Measurements from ENCODE around the gene PHLDB3.

Gene PHLDB3

GRCh38 chr19:43501661-43502418, 2.7 kb downstream of the PHLDB3 start:
- DNase-seq, result peak in 3 of 56 donors; percentile 1 to 8 (median 1)

GRCh38 chr19:43499042-43499441, 5.5 kb downstream of the PHLDB3 start:
- no peak for DNase-seq

- no peak for DNase-seq
Measured at GRCh38 chr19:43498233-43498842, 6.2 kb downstream of the PHLDB3 start.

- no peak for DNase-seq
Measured at GRCh38 chr19:43496960-43497359, 7.6 kb downstream of the PHLDB3 start.

- no peak for DNase-seq
Measured at GRCh38 chr19:43495082-43495481, 9.5 kb downstream of the PHLDB3 start.

- DNase-seq, result no peak
Measured at GRCh38 chr19:43490759-43491158, 13.8 kb downstream of the PHLDB3 start.

GRCh38 chr19:43489979-43490599, 14.5 kb downstream of the PHLDB3 start:
- no peak for DNase-seq

- no peak for DNase-seq
Measured at GRCh38 chr19:43489310-43489709, 15.2 kb downstream of the PHLDB3 start.

- no peak for DNase-seq
Measured at GRCh38 chr19:43488179-43488578, 16.4 kb downstream of the PHLDB3 start.

- no peak for DNase-seq
Measured at GRCh38 chr19:43486412-43486811, 18.1 kb downstream of the PHLDB3 start.

GRCh38 chr19:43485951-43486350, 18.6 kb downstream of the PHLDB3 start:
- no peak for DNase-seq

GRCh38 chr19:43483281-43483680, 21.3 kb downstream of the PHLDB3 start:
- no peak for DNase-seq

GRCh38 chr19:43482193-43482592, 22.4 kb downstream of the PHLDB3 start:
- no peak for DNase-seq

- no peak for DNase-seq
Measured at GRCh38 chr19:43481701-43482100, 22.8 kb downstream of the PHLDB3 start.

GRCh38 chr19:43480574-43480973, 24.0 kb downstream of the PHLDB3 start:
- DNase-seq, result no peak

GRCh38 chr19:43479961-43480561, 24.5 kb downstream of the PHLDB3 start:
- no peak for DNase-seq

GRCh38 chr19:43479226-43479625, 25.3 kb downstream of the PHLDB3 start:
- DNase-seq, result no peak

GRCh38 chr19:43478323-43478722, 26.2 kb downstream of the PHLDB3 start:
- DNase-seq, result no peak

GRCh38 chr19:43476606-43477005, 27.9 kb downstream of the PHLDB3 start:
- DNase-seq, result no peak

GRCh38 chr19:43474986-43475705, 29.4 kb downstream of the PHLDB3 start:
- DNase-seq, result peak in 55 of 56 donors; percentile 23 to 95 (median 80)

- DNase-seq, result no peak
Measured at GRCh38 chr19:43474487-43474886, 30.1 kb downstream of the PHLDB3 start.

- no peak for DNase-seq
Measured at GRCh38 chr19:43471091-43471490, 33.5 kb downstream of the PHLDB3 start.

Data from nucleus accumbens (tissue), 56 donors.